ENCODE data around the gene SHC3. TPM values are rescaled to one million over a fixed set of nuclear protein-coding genes. Genes with fewer than 3 reads are reported as not detected.

SHC3 gene
- total RNA-seq, 4 donors from 2014 or later: 0.51 to 3.5 (median 2.5) TPM

- no peak for DNase-seq
- intact Hi-C loops (cut with DNase I; ENCODE audit: low total_unique reads): no loop called here
- Histone ChIP-seq H3K27me3 (no peaks in the 10 kb centered on the region), H3K4me1 (no peaks in the 10 kb centered on the region), H3K36me3 (no peaks in the 10 kb centered on the region), H3K9me3 (no peaks in the 10 kb centered on the region), H3K27ac (no peak overlapping the region), H3K4me3 (no peak overlapping the region)
- TF ChIP-seq CTCF (IDR thresholded peaks at IDR 0.05) (no peak), POLR2A (IDR thresholded peaks at IDR 0.05) (no peak)
Observed at GRCh38 chr9:89010056-89010455, 168.6 kb downstream of the SHC3 start.

- no peak overlapping the region for H3K27ac ChIP-seq
- H3K27me3 ChIP-seq: no peaks in the 10 kb centered on the region
- no peak overlapping the region for H3K4me3 ChIP-seq
- no peaks in the 10 kb centered on the region for H3K36me3 ChIP-seq
- no peaks in the 10 kb centered on the region for H3K4me1 ChIP-seq
- DNase-seq: no peak
- TF ChIP-seq CTCF (IDR thresholded peaks at IDR 0.05) (no peak), POLR2A (IDR thresholded peaks at IDR 0.05) (no peak)
- no peaks in the 10 kb centered on the region for H3K9me3 ChIP-seq
- intact Hi-C loops (cut with DNase I; ENCODE audit: low total_unique reads): no loop called here
Observed at GRCh38 chr9:89009546-89009840, 169.1 kb downstream of the SHC3 start.

GRCh38 chr9:89008744-89009545, 169.7 kb downstream of the SHC3 start:
- no peak for TF ChIP-seq POLR2A (IDR thresholded peaks at IDR 0.05)
- no peak for TF ChIP-seq CTCF (IDR thresholded peaks at IDR 0.05)
- Histone ChIP-seq H3K27me3 (no peaks in the 10 kb centered on the region), H3K4me3 (no peak overlapping the region), H3K27ac (no peak overlapping the region), H3K36me3 (no peaks in the 10 kb centered on the region), H3K4me1 (no peaks in the 10 kb centered on the region), H3K9me3 (no peaks in the 10 kb centered on the region)
- DNase-seq: no peak
- intact Hi-C loops (cut with DNase I; ENCODE audit: low total_unique reads): no loop called here

DNA sequence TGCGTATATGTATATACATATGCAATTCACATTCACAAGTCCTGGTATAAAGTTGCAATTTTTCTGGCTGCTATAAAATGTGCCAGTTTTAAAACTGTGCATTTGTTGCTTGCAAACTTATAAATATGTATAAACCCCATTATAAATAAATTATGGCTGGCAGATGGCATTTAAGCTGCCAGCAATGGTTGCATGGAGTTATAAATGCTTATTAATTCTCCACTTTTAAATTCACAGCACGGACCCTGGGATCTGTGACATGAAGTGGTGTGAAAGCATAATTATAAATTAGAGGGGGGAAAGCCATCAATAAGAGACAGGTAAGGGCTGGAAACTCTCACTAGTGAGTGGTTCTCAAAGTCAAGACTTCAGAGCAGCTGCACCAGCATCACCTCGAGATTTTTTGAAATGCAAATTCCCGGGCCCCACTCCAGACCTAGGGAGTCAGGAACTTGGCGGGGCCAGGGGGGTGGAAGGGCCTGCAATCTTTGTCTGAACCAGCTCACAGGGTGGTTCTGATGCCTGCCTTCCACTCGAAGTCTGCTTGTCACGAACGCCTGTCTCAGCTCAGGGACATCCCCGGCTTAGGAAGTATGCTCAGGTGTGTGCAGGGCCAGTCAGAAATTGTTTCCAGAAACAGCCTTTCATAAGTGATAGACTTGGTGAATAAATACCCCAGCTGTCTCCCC, 170.4 kb downstream of the SHC3 start:
- DNase-seq: no peak

More for the DNA sequence above, 170.4 kb downstream of the SHC3 start:
- TF ChIP-seq POLR2A (IDR thresholded peaks at IDR 0.05): no peak
- no peak for TF ChIP-seq CTCF (IDR thresholded peaks at IDR 0.05)
- no peak overlapping the region for H3K4me3 ChIP-seq
- no peaks in the 10 kb centered on the region for H3K27me3 ChIP-seq
- no peak overlapping the region for H3K27ac ChIP-seq
- no peaks in the 10 kb centered on the region for H3K36me3 ChIP-seq
- H3K4me1 ChIP-seq: no peaks in the 10 kb centered on the region
- H3K9me3 ChIP-seq: no peaks in the 10 kb centered on the region
- intact Hi-C loops (cut with DNase I; ENCODE audit: low total_unique reads): no loop called here
